GM23338 (cell line): ENCODE data around the gene MYT1. TPM values are rescaled to one million over a fixed set of nuclear protein-coding genes. Genes with fewer than 3 reads are reported as not detected.

Experiments used
- ATAC-seq: fragments of 200-7000 bp; cut with Tn5 transposase; 3 replicates; pipeline ENCODE4 v1.9.1; 2020
- DNase-seq: peaks from one replicate; pipeline ENCODE4 v3.0.0-alpha.2; 2015; ENCODE audit warnings: low spot score
- H2AFZ ChIP-seq: fragments of 200-600 bp; sonication (generic); 2 replicates; pipeline ENCODE4 v1.8.0; 2016; ENCODE audit warnings: antibody characterized with exemption, mild to moderate bottlenecking, moderate library complexity
- H3F3A ChIP-seq: fragments of 200-600 bp; sonication (generic); replicated peaks from 2 replicates; pipeline ENCODE4 v1.8.0; 2017; ENCODE audit warnings: antibody characterized with exemption, mixed run types, low read depth
- H3K27ac ChIP-seq: fragments of 200-600 bp; sonication (generic); 2 replicates; pipeline ENCODE4 v1.6.1; 2016; ENCODE audit warnings: low read depth
- H3K27me3 ChIP-seq: fragments of 200-600 bp; sonication (generic); 2 replicates; pipeline ENCODE4 v1.8.0; 2016; ENCODE audit warnings: mild to moderate bottlenecking, mixed run types, moderate library complexity; ENCODE audit not compliant: insufficient read depth
- H3K36me3 ChIP-seq: fragments of 200-600 bp; sonication (generic); 2 replicates; pipeline ENCODE4 v1.8.0; 2016; ENCODE audit warnings: mild to moderate bottlenecking; ENCODE audit not compliant: insufficient read depth
- H3K4me1 ChIP-seq: fragments of 200-600 bp; sonication (generic); 2 replicates; pipeline ENCODE4 v1.8.0; 2016; ENCODE audit warnings: mild to moderate bottlenecking, moderate library complexity; ENCODE audit not compliant: insufficient read depth
- H3K4me2 ChIP-seq: fragments of 200-600 bp; sonication (generic); 2 replicates; pipeline ENCODE4 v1.7.1; 2017; ENCODE audit warnings: mixed run types
- H3K4me3 ChIP-seq: fragments of 200-600 bp; sonication (generic); 2 replicates; pipeline ENCODE4 v1.6.1; 2016; ENCODE audit warnings: mixed run types
- H3K79me2 ChIP-seq: fragments of 200-600 bp; sonication (generic); replicated peaks from 2 replicates; pipeline ENCODE4 v1.8.0; 2017; ENCODE audit warnings: mild to moderate bottlenecking; ENCODE audit not compliant: insufficient read depth
- H3K9me2 ChIP-seq: fragments of 200-600 bp; sonication (generic); 2 replicates; pipeline ENCODE4 v1.8.0; 2017; ENCODE audit not compliant: insufficient read depth
- H4K20me1 ChIP-seq: fragments of 200-600 bp; sonication (generic); replicated peaks from 2 replicates; pipeline ENCODE4 v1.8.0; 2017; ENCODE audit warnings: mild to moderate bottlenecking; ENCODE audit not compliant: insufficient read depth
- H3K27ac Mint-ChIP-seq: 2 replicates; pipeline ENCODE4 v1.8.0; 2020; ENCODE audit warnings: inconsistent platforms, mild to moderate bottlenecking, moderate library complexity, mixed read lengths
- H3K27me3 Mint-ChIP-seq: 3 replicates; pipeline ENCODE4 v1.8.0; 2022; ENCODE audit warnings: low read depth, mild to moderate bottlenecking, moderate library complexity, mixed read lengths, inconsistent platforms; ENCODE audit not compliant: insufficient read depth, poor library complexity
- H3K36me3 Mint-ChIP-seq: 3 replicates; pipeline ENCODE4 v1.8.0; 2021; ENCODE audit warnings: low read depth, mild to moderate bottlenecking, inconsistent platforms, moderate library complexity, mixed read lengths
- H3K4me1 Mint-ChIP-seq: 3 replicates; pipeline ENCODE4 v1.8.0; 2020; ENCODE audit warnings: mild to moderate bottlenecking, inconsistent platforms, mixed read lengths
- H3K4me3 Mint-ChIP-seq: 3 replicates; pipeline ENCODE4 v1.8.0; 2021; ENCODE audit warnings: moderate library complexity, mild to moderate bottlenecking, inconsistent platforms, mixed read lengths
- H3K9me3 Mint-ChIP-seq: 3 replicates; pipeline ENCODE4 v1.8.0; 2020; ENCODE audit warnings: moderate library complexity, mild to moderate bottlenecking, inconsistent platforms, mixed read lengths
- CREB1 ChIP-seq: fragments of 250-450 bp; sonication (Bioruptor Pico); IDR thresholded peaks from 2 replicates; pipeline ENCODE4 v1.5.0; 2020; ENCODE audit warnings: low read depth, mild to moderate bottlenecking, moderate library complexity
- CTCF ChIP-seq, 2 experiments: fragments of 200-600 bp in 1 of 2; sonication (generic) in 1 of 2; conservative IDR thresholded peaks; 2 replicates each; pipeline versions ENCODE4 v1.5.1 to v1.6.1; 2016 to 2017; ENCODE audit warnings: antibody characterized with exemption in 2 of 2, low read depth in 2 of 2, mild to moderate bottlenecking in 2 of 2, moderate library complexity in 1 of 2
- ETS1 ChIP-seq: IDR thresholded peaks from 2 replicates; pipeline ENCODE4 v1.6.1; 2016; ENCODE audit warnings: antibody characterized with exemption
- EZH2 ChIP-seq: fragments of 200-600 bp; sonication (generic); IDR thresholded peaks from one replicate; pipeline ENCODE4 v1.8.0; 2017; ENCODE audit warnings: antibody characterized with exemption, mild to moderate bottlenecking, low read depth; ENCODE audit not compliant: unreplicated experiment
- EZH2phosphoT487 ChIP-seq: fragments of 200-600 bp; sonication (generic); IDR thresholded peaks from one replicate; pipeline ENCODE4 v1.8.1; 2018; ENCODE audit warnings: antibody characterized with exemption; ENCODE audit not compliant: unreplicated experiment
- JUNB ChIP-seq: IDR thresholded peaks from one replicate; pipeline ENCODE4 v1.6.1; 2016; ENCODE audit warnings: antibody characterized with exemption; ENCODE audit not compliant: unreplicated experiment
- NANOG ChIP-seq: IDR thresholded peaks from 2 replicates; pipeline ENCODE4 v1.6.1; 2016; ENCODE audit warnings: antibody characterized with exemption, borderline replicate concordance
- POLR2AphosphoS5 ChIP-seq: IDR thresholded peaks from 2 replicates; pipeline ENCODE4 v1.6.1; 2016; ENCODE audit warnings: antibody characterized with exemption, low read depth
- REST ChIP-seq: IDR thresholded peaks from one replicate; pipeline ENCODE4 v1.6.1; 2018; ENCODE audit warnings: antibody characterized with exemption; ENCODE audit not compliant: unreplicated experiment
- STAT1 ChIP-seq: IDR thresholded peaks from one replicate; pipeline ENCODE4 v1.6.1; 2016; ENCODE audit warnings: antibody characterized with exemption; ENCODE audit not compliant: unreplicated experiment
- ZNF114 ChIP-seq: fragments of 250-450 bp; sonication (Bioruptor Pico); IDR thresholded peaks from 2 replicates; pipeline ENCODE4 v1.5.0; 2020; ENCODE audit warnings: mild to moderate bottlenecking, moderate library complexity
- ZNF331 ChIP-seq: fragments of 250-450 bp; sonication (Bioruptor Pico); IDR thresholded peaks from 2 replicates; pipeline ENCODE4 v1.5.0; 2020; ENCODE audit warnings: low read depth, mild to moderate bottlenecking, moderate library complexity
- ZNF462 ChIP-seq: fragments of 250-450 bp; sonication (Bioruptor Pico); IDR thresholded peaks from 2 replicates; pipeline ENCODE4 v1.5.0; 2020; ENCODE audit warnings: mild to moderate bottlenecking, moderate library complexity
- polyA plus RNA-seq: library from polyadenylated mRNA; unstranded; fragments of >200 nt; fragmentation: Nextera tagmentation; extraction: Ambion mirVana; gene quantifications from 2 replicates; pipeline ENCODE4 v1.2.1, GENCODE V29; 2016
- total RNA-seq: library from RNA; depleted of rRNA; stranded (reverse); fragments of >200 nt; shearing (Covaris generic); gene quantifications from 2 replicates; pipeline ENCODE4 v1.2.3, GENCODE V29; 2014

MYT1 gene
- total and polyA plus RNA-seq, 2 experiments from 2014 or later = 0.83 to 1.6 TPM

- Mint-ChIP-seq H3K36me3 (peaks cover 6% of the 10 kb centered on the region; the same call in 1 of the 3 replicates), H3K9me3 (no peaks in the 10 kb centered on the region; the same call in 2 of the 3 replicates), H3K27ac (no peak overlapping the region), H3K27me3 (peaks cover 2% of the 10 kb centered on the region), H3K4me3 (no peak overlapping the region), H3K4me1 (peaks cover 3% of the 10 kb centered on the region; the same call in 1 of the 3 replicates)
- no peaks in the 10 kb centered on the region for H3K9me2 ChIP-seq
- H3K4me1 ChIP-seq = no peaks in the 10 kb centered on the region
- no peak overlapping the region for H3K27ac ChIP-seq
- DNase-seq (no peak), ATAC-seq (no peak)
- H3K27me3 ChIP-seq = no peaks in the 10 kb centered on the region
- TF ChIP-seq NANOG (no peak), ETS1 (no peak), STAT1 (no peak), POLR2AphosphoS5 (no peak), CREB1 (CRISPR knock-in tag) (no peak), JUNB (no peak), EZH2phosphoT487 (no peak), CTCF (conservative IDR thresholded peaks at IDR 0.05; ENCODE audit: low read depth in 2 of 2) (no peak), ZNF114 (CRISPR knock-in tag) (no peak), ZNF462 (no peak), EZH2 (no peak), REST (no peak), ZNF331 (no peak)
- no peaks in the 10 kb centered on the region for H3K79me2 ChIP-seq
- no peak overlapping the region for H3K4me3 ChIP-seq
- no peak overlapping the region for H2AFZ ChIP-seq
- H3K36me3 ChIP-seq = no peaks in the 10 kb centered on the region
- H3F3A ChIP-seq = no peaks in the 10 kb centered on the region
- H4K20me1 ChIP-seq = no peaks in the 10 kb centered on the region
- no peak overlapping the region for H3K4me2 ChIP-seq
Measured at GRCh38 chr20:64206614-64207013, 42.4 kb downstream of the MYT1 start.
